PFSK-1 (cell line): ENCODE results near the gene UBXN10.

Experiments
- POLR2AphosphoS5 ChIP-seq: IDR thresholded peaks from 2 replicates; pipeline ENCODE4 v1.6.1; 2012; ENCODE audit warnings: low read depth, mild to moderate bottlenecking, control low read depth, low read length, moderate library complexity
- SIN3A ChIP-seq: IDR thresholded peaks from 2 replicates; pipeline ENCODE4 v1.6.1; 2012; ENCODE audit warnings: mild to moderate bottlenecking, low read length, moderate library complexity, borderline replicate concordance; ENCODE audit not compliant: insufficient read depth
- TAF1 ChIP-seq: IDR thresholded peaks from 2 replicates; pipeline ENCODE4 v1.6.1; 2012; ENCODE audit warnings: low read length, control low read depth, borderline replicate concordance; ENCODE audit not compliant: insufficient read depth
- TF ChIP-seq, protein P1 (sequence below), 2 experiments: IDR thresholded peaks; 2 replicates each; pipeline versions ENCODE4 v1.6.1 to v1.8.0; 2011 to 2012; ENCODE audit warnings: low read depth in 2 of 2, low read length in 2 of 2, control low read depth in 1 of 2, inconsistent platforms in 1 of 2, mild to moderate bottlenecking in 1 of 2, moderate library complexity in 1 of 2; ENCODE audit not compliant: insufficient read depth in 1 of 2

GRCh38 chr1:20194757-20195461 is 9.0 kb downstream of the UBXN10 start:
- TF ChIP-seq POLR2AphosphoS5 (no peak), TAF1 (no peak), SIN3A (no peak)
- TF ChIP-seq, protein P1, sequence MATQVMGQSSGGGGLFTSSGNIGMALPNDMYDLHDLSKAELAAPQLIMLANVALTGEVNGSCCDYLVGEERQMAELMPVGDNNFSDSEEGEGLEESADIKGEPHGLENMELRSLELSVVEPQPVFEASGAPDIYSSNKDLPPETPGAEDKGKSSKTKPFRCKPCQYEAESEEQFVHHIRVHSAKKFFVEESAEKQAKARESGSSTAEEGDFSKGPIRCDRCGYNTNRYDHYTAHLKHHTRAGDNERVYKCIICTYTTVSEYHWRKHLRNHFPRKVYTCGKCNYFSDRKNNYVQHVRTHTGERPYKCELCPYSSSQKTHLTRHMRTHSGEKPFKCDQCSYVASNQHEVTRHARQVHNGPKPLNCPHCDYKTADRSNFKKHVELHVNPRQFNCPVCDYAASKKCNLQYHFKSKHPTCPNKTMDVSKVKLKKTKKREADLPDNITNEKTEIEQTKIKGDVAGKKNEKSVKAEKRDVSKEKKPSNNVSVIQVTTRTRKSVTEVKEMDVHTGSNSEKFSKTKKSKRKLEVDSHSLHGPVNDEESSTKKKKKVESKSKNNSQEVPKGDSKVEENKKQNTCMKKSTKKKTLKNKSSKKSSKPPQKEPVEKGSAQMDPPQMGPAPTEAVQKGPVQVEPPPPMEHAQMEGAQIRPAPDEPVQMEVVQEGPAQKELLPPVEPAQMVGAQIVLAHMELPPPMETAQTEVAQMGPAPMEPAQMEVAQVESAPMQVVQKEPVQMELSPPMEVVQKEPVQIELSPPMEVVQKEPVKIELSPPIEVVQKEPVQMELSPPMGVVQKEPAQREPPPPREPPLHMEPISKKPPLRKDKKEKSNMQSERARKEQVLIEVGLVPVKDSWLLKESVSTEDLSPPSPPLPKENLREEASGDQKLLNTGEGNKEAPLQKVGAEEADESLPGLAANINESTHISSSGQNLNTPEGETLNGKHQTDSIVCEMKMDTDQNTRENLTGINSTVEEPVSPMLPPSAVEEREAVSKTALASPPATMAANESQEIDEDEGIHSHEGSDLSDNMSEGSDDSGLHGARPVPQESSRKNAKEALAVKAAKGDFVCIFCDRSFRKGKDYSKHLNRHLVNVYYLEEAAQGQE (IDR thresholded peaks at IDR 0.05; ENCODE audit: insufficient read depth in 1 of 2, low read depth in 2 of 2, low read length in 2 of 2) = no peak
